T-helper 1 cell treated with Interleukin-12 subunit alpha and Interleukin-12 subunit beta and Interleukin-4 antibody, amounts not matched to agents 30 ng/mL and 1 ng/mL, for 36 hours (primary cell): ENCODE measurements around the gene CLDN11. TPM values are rescaled to one million over a fixed set of nuclear protein-coding genes. Genes with fewer than 3 reads are reported as not detected.

Experiments
- intact Hi-C: fragments of 100-400 bp; cut with micrococcal nuclease; formaldehyde crosslinking; loops from one replicate; pipeline ENCODE4 v1.15.1; 2024
- total RNA-seq: library from RNA; stranded (reverse); gene quantifications from 2 replicates; pipeline ENCODE4 v1.2.3, GENCODE V29; 2022

CLDN11 gene
- total RNA-seq, 1 donor from 2014 or later = 0.10 TPM

- intact Hi-C loops = no loop called here
Measured at GRCh38 chr3:170425491-170426239, 7.0 kb downstream of the CLDN11 start.

- intact Hi-C loops = no loop called here
Measured at GRCh38 chr3:170426240-170426797, 7.7 kb downstream of the CLDN11 start.

- intact Hi-C loops = no loop called here
Measured at GRCh38 chr3:170428095-170428494, 9.4 kb downstream of the CLDN11 start.

GRCh38 chr3:170429050-170429449 is 10.4 kb downstream of the CLDN11 start:
- intact Hi-C loops = no loop called here

GRCh38 chr3:170431054-170431453 is 12.4 kb downstream of the CLDN11 start:
- intact Hi-C loops = no loop called here

- intact Hi-C loops = no loop called here
Measured at GRCh38 chr3:170432416-170432815, 13.7 kb downstream of the CLDN11 start.

GRCh38 chr3:170436697-170437096 is 18.0 kb downstream of the CLDN11 start:
- intact Hi-C loops = no loop called here

- intact Hi-C loops = no loop called here
Measured at GRCh38 chr3:170437176-170437575, 18.5 kb downstream of the CLDN11 start.

GRCh38 chr3:170437696-170438407 is 19.2 kb downstream of the CLDN11 start:
- intact Hi-C loops = no loop called here

GRCh38 chr3:170438836-170439235 is 20.2 kb downstream of the CLDN11 start:
- intact Hi-C loops = no loop called here

GRCh38 chr3:170440344-170440743 is 21.7 kb downstream of the CLDN11 start:
- intact Hi-C loops = no loop called here

- intact Hi-C loops = no loop called here
Measured at GRCh38 chr3:170441412-170441811, 22.7 kb downstream of the CLDN11 start.

- intact Hi-C loops = no loop called here
Measured at GRCh38 chr3:170442947-170443346, 24.3 kb downstream of the CLDN11 start.

- intact Hi-C loops = no loop called here
Measured at GRCh38 chr3:170443457-170443856, 24.8 kb downstream of the CLDN11 start.

- intact Hi-C loops = no loop called here
Measured at GRCh38 chr3:170448584-170448983, 29.9 kb downstream of the CLDN11 start.

- intact Hi-C loops = no loop called here
Measured at GRCh38 chr3:170450039-170450438, 31.4 kb downstream of the CLDN11 start.

GRCh38 chr3:170454509-170454908 is 35.8 kb downstream of the CLDN11 start:
- intact Hi-C loops = no loop called here

GRCh38 chr3:170458285-170458684 is 39.6 kb downstream of the CLDN11 start:
- intact Hi-C loops = no loop called here

GRCh38 chr3:170463011-170463410 is 44.3 kb downstream of the CLDN11 start:
- intact Hi-C loops = no loop called here

- intact Hi-C loops = no loop called here
Measured at GRCh38 chr3:170465955-170466354, 47.3 kb downstream of the CLDN11 start.

GRCh38 chr3:170467007-170467406 is 48.3 kb downstream of the CLDN11 start:
- intact Hi-C loops = no loop called here

- intact Hi-C loops = no loop called here
Measured at GRCh38 chr3:170467571-170468147, 49.0 kb downstream of the CLDN11 start.
